Activated naive CD8-positive, alpha-beta T cell treated with anti-CD3 and anti-CD28 coated beads for 36 hours (primary cell): ENCODE measurements around the gene SLC24A4. TPM values are rescaled to one million over a fixed set of nuclear protein-coding genes. Genes with fewer than 3 reads are reported as not detected.

Experiments used
- DNase-seq: peaks from one replicate; pipeline ENCODE4 v3.0.0; 2021
- H3K27ac Mint-ChIP-seq: one replicate; pipeline ENCODE4 v1.8.0; 2022; ENCODE audit warnings: mild to moderate bottlenecking, moderate library complexity, mixed read lengths
- H3K27me3 Mint-ChIP-seq: one replicate; pipeline ENCODE4 v1.8.0; 2022; ENCODE audit warnings: mild to moderate bottlenecking, mixed read lengths
- H3K36me3 Mint-ChIP-seq: one replicate; pipeline ENCODE4 v1.8.0; 2021; ENCODE audit warnings: mild to moderate bottlenecking, mixed read lengths
- H3K4me1 Mint-ChIP-seq: one replicate; pipeline ENCODE4 v1.8.0; 2021; ENCODE audit warnings: mixed read lengths
- H3K4me3 Mint-ChIP-seq: one replicate; pipeline ENCODE4 v1.8.0; 2022; ENCODE audit warnings: mild to moderate bottlenecking, moderate library complexity, mixed read lengths
- H3K9me3 Mint-ChIP-seq: one replicate; pipeline ENCODE4 v1.8.0; 2022; ENCODE audit warnings: mixed read lengths
- total RNA-seq, 2 experiments: library from RNA; stranded (reverse); gene quantifications; one replicate each; pipeline ENCODE4 v1.2.3, GENCODE V29; 2021

Gene SLC24A4
- total RNA-seq, 2 experiments from 2014 or later, result 0.06 to 0.08 TPM

DNA sequence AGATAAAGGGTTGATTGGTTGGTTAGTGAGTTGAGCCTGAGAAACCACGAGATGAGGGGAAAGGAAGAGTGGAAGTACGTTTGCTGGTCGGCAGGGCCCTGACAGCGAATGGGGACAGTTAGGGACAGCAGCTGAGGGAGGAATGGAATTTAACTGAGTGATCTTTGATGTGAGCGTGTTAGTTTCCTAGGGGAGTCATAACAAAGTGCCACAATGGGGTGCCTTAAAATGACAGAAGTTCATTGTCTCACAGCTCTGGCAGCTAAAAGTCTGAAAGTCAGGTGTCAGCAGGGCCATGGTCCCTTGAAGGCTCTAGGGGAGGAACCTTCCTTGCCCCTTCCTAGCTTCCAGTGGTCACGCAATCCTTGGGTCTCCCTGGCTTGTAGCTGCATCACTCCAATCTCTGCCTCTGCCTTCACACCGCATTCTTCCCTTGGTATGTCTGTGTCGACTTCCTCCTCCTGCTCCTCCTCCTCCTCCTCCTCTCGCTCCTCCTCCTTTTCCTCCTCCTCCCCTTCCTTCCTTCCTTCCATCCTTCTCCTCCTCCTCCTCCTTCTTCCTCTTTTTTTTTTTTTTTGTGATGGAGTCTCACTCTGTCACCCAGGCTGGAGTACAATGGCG is 164.7 kb downstream of the SLC24A4 start:
- H3K27ac Mint-ChIP-seq, result no peak overlapping the region
- H3K4me3 Mint-ChIP-seq, result no peak overlapping the region
- no peaks in the 10 kb centered on the region for H3K36me3 Mint-ChIP-seq
- DNase-seq, result no peak
- peaks cover 3% of the 10 kb centered on the region for H3K27me3 Mint-ChIP-seq
- H3K9me3 Mint-ChIP-seq, result no peaks in the 10 kb centered on the region
- peaks cover 3% of the 10 kb centered on the region for H3K4me1 Mint-ChIP-seq

DNA sequence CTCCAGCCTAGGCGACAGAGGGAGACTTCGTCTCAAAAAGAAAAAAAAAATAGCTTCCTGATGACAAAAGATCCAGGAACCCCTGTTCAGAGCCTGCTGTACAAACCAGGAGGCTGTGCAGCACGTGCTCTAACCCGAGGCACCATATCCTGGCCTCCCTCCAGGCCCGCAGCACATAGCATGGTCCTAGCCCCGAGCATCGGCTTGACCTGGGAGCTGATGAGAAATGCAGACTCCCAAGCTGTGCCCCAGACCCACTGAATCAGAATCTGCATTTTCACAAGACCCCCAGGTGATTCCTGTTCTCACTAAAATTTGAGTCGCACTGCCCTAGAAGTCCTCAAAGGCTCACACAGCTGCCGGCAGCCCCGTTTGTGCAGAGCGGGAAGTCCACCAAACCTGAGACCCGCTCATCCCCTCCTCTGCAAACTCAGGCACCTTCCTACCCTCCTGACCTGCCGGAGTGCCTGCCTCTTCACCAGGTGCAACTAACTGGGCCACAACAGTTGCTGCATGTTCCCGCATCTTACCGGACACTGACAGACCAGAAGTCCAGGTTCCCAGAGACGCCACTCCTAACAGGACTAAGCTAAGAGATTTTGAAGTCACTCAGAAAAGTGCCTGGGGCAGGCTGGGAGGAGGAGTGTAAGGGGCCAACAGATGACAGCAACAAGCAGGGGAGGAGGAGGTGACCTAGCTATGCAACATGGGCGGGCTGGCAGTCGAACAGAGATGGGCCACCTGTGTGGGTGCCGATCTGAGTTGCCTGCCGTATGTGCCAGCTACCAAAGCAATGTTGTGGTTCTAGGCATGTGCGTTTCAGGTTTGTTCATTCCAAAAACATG is 166.7 kb downstream of the SLC24A4 start:
- Mint-ChIP-seq H3K4me3 (no peak overlapping the region), H3K9me3 (no peaks in the 10 kb centered on the region), H3K4me1 (peaks cover 5% of the 10 kb centered on the region), H3K36me3 (no peaks in the 10 kb centered on the region), H3K27me3 (peaks cover 3% of the 10 kb centered on the region), H3K27ac (no peak overlapping the region)
- no peak for DNase-seq

DNA sequence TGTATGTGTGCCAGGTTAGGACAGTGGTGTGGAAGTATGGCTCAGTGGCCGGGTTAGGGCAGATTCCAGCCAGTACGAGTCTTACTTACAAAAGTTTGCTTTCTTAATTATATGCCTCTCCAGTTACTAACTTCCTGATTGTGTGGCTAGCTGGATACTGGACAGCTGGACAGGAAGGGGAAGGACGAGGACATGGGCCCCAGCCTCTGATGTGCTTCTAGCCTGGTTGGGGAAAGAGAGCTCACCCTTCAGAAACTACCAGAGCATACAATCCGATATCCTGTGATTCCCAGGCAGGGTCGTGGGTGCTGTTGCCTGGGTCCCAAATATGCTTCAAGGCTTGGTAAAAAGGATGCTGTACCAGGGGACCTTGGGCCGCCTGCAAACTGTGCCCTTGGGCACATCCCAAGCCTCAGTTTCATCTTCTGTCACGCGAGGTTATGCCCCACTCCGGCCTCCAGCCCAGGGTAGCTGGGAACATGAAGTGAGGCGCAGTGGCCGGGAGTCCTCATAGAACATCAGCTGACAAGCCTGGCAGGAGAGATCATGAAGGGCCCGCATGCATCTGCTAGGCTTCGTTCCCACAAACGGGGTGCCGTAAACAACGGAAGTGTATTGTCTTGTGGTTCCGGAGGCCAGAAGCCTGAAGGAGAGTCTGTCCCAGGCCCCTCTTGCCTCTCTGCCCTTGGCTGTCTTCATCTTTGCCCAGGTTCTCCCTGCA is 167.4 kb downstream of the SLC24A4 start:
- Mint-ChIP-seq H3K27ac (no peak overlapping the region), H3K27me3 (peaks cover 3% of the 10 kb centered on the region), H3K36me3 (no peaks in the 10 kb centered on the region), H3K4me1 (peaks cover 8% of the 10 kb centered on the region), H3K9me3 (no peaks in the 10 kb centered on the region), H3K4me3 (no peak overlapping the region)
- no peak for DNase-seq

DNA sequence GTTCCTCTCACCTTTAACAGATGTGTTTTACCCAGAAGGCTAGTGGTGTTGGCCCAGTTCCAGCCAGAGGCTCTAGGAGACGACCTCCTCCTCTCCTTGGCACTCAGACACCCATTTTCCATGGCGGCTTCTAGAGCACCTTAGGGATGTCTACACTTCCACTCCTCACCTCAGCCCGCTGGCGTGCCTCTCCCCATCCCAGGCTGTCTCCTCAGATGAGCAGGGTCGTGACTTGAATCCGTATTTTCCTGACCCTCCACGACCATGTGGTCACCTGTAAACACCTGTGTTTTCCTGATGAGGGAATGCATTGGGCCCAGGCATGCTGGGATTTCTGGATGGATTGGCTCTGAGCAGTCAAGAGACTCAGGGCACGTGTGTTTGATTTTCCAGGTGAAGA is 168.8 kb downstream of the SLC24A4 start:
- Mint-ChIP-seq H3K36me3 (no peaks in the 10 kb centered on the region), H3K9me3 (no peaks in the 10 kb centered on the region), H3K4me1 (peaks cover 7% of the 10 kb centered on the region), H3K27ac (no peak overlapping the region), H3K4me3 (no peak overlapping the region), H3K27me3 (peaks cover 3% of the 10 kb centered on the region)
- DNase-seq, result no peak

DNA sequence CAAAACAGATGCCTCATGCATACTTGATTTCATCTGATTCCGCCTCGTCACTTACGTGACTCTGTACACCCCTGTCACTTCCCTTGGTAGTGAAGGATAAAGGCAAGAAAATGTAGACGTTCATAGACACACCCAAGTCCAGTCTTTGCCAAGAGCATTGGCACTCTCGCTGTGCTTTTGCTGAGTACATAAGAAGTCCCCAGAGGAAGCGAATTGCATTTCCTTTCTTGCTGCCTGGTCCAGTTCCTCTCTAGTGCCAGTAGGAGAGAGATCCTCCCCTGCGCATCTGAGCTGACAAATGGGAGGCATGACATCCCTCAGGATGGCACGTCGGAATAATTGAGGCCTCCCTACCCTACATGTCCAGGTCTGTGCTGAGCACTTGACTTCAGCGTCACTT is 169.3 kb downstream of the SLC24A4 start:
- H3K27me3 Mint-ChIP-seq, result peaks cover 3% of the 10 kb centered on the region
- H3K4me3 Mint-ChIP-seq, result no peak overlapping the region
- H3K4me1 Mint-ChIP-seq, result peaks cover 7% of the 10 kb centered on the region
- no peaks in the 10 kb centered on the region for H3K36me3 Mint-ChIP-seq
- no peaks in the 10 kb centered on the region for H3K9me3 Mint-ChIP-seq
- H3K27ac Mint-ChIP-seq, result no peak overlapping the region
- no peak for DNase-seq

DNA sequence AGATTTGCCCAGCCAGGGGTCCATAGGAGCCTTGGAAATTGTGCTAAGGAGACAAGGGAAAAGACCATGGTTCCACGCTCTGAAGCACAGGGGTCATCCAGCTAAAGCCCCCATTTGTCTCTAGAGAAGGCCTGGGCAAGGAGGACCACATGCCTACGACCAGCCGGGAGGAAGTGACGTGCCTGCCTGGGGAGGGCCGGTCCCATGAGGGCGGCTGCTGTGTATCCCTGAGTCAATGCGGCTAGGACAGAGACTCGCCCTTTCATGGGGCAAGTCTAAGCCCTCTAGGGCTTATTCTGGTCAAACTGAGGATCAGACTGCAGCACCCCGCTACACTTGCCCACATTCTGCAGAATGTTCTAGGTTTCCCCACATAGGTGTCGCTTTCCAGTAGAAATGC is 170.1 kb downstream of the SLC24A4 start:
- H3K36me3 Mint-ChIP-seq, result no peaks in the 10 kb centered on the region
- H3K9me3 Mint-ChIP-seq, result no peaks in the 10 kb centered on the region
- peaks cover under 1% of the 10 kb centered on the region for H3K27me3 Mint-ChIP-seq
- no peak overlapping the region for H3K4me3 Mint-ChIP-seq
- no peak overlapping the region for H3K27ac Mint-ChIP-seq
- no peak for DNase-seq
- H3K4me1 Mint-ChIP-seq, result peaks cover 5% of the 10 kb centered on the region

DNA sequence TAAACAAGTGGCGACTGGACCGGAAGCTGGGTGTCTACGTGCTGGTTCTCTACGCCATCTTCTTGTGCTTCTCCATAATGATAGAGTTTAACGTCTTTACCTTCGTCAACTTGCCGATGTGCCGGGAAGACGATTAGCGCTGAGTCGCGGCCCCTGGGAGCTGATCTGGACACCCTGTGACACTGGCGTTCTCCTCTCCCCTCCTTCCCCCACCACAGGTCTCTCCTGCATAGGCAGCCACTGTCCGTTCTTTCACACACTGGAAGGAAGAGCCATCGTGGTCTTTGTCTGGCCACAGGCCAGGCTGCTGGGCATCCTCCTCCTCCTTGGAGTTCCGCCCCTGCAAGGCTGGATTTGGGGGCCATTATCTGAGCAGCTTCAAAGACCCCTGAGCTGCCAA is 170.5 kb downstream of the SLC24A4 start:
- no peak for DNase-seq
- H3K27me3 Mint-ChIP-seq, result no peaks in the 10 kb centered on the region
- H3K36me3 Mint-ChIP-seq, result no peaks in the 10 kb centered on the region
- H3K4me3 Mint-ChIP-seq, result no peak overlapping the region
- H3K9me3 Mint-ChIP-seq, result no peaks in the 10 kb centered on the region
- no peak overlapping the region for H3K27ac Mint-ChIP-seq
- H3K4me1 Mint-ChIP-seq, result peaks cover 5% of the 10 kb centered on the region

DNA sequence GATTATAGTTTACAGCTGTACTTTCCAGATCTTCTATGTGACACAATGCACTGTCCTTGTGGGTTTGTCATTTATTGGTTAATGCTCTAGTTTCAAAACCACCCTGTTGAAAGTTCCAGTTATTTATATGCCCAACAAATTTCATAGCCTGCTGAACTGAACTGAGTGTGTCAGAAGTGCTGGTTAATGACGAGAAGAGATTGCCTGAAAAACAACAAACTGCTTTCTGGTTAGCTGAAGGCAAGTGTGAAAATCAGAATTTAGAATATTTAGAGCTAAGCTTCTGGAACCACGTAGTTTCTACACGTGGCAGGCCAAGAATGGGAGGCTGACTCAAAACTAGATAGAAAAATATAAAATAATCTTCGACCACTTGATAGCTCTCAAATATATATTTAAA is 171.5 kb downstream of the SLC24A4 start:
- Mint-ChIP-seq H3K9me3 (no peaks in the 10 kb centered on the region), H3K27ac (no peak overlapping the region), H3K27me3 (no peaks in the 10 kb centered on the region), H3K36me3 (no peaks in the 10 kb centered on the region), H3K4me1 (peaks cover 5% of the 10 kb centered on the region), H3K4me3 (no peak overlapping the region)
- DNase-seq, result no peak

DNA sequence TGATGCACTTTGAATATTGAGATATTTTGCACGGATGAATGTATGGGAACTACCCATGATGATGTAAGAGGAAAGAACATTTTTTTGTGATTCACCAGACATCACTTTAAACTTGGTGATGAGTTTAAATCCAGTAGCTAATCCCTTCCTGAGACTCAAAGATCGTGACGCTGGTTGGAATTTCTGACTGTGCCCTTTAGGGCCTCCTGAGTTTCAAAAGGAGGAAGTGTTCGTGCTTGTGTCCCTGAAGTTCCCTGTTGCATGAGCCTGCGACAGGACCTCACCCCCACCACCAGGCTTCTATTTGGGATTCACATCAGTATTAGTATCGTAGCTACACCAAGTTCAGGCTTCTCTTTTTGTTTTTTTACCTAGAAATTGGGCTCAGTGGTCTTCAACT is 172.1 kb downstream of the SLC24A4 start:
- Mint-ChIP-seq H3K36me3 (no peaks in the 10 kb centered on the region), H3K9me3 (no peaks in the 10 kb centered on the region), H3K4me3 (no peak overlapping the region), H3K27me3 (no peaks in the 10 kb centered on the region), H3K4me1 (peaks cover 5% of the 10 kb centered on the region), H3K27ac (no peak overlapping the region)
- DNase-seq, result no peak

DNA sequence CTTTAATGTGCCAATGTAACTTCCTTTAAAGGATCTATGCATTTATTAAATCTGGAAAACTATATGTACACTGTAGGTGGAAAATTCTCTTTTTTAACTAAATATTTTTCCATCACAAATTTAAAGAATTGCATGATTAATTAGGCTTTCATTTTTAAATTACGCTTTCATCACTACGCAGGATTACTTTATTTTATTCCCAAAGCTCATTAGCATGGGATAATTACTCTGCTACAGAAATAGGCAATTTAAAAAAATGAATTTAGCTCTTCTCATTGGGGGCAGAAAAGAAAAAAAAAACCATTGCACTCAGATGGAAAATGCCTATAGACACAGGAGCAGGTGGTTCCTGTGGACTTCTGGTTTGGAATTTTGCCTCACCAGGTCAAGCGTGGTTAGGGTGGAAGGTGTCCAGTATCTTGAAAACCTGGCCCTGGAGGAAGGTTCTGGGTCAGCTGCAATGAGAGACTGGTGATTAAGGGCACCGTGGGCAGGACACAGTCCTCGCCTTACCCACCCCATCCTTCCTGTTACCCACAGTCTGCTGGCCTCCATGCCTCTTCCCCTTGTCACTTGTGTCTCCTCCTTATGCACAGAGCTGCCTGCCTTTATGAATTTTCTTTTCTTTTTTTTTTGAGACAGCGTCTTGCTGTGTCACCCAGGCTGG is 173.4 kb downstream of the SLC24A4 start:
- no peak for DNase-seq
- H3K36me3 Mint-ChIP-seq, result no peaks in the 10 kb centered on the region
- peaks cover 5% of the 10 kb centered on the region for H3K4me1 Mint-ChIP-seq
- no peak overlapping the region for H3K27ac Mint-ChIP-seq
- no peak overlapping the region for H3K4me3 Mint-ChIP-seq
- H3K27me3 Mint-ChIP-seq, result no peaks in the 10 kb centered on the region
- no peaks in the 10 kb centered on the region for H3K9me3 Mint-ChIP-seq

DNA sequence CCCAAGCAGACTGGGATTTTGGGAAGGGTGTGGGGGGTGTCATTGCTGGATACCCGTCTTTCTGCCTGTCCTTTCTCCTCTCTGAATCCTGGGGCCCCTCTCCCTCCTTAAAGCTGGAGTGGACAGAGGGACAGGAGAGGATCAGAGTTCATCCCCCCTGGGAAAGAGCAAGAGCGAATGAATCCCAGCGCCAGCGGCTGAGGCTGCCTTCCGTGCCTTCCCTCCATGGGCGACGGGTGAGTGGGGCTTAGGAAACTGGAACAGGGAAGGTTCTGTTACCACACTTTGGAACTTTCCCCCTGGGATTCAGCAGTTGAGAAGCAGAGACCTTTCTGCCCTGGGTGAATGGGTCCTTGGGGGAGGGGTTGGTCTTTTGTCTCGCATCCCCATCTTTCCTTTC is 174.4 kb downstream of the SLC24A4 start:
- Mint-ChIP-seq H3K36me3 (no peaks in the 10 kb centered on the region), H3K9me3 (no peaks in the 10 kb centered on the region), H3K4me1 (peaks cover 5% of the 10 kb centered on the region), H3K27ac (no peak overlapping the region), H3K27me3 (no peaks in the 10 kb centered on the region), H3K4me3 (no peak overlapping the region)
- no peak for DNase-seq

DNA sequence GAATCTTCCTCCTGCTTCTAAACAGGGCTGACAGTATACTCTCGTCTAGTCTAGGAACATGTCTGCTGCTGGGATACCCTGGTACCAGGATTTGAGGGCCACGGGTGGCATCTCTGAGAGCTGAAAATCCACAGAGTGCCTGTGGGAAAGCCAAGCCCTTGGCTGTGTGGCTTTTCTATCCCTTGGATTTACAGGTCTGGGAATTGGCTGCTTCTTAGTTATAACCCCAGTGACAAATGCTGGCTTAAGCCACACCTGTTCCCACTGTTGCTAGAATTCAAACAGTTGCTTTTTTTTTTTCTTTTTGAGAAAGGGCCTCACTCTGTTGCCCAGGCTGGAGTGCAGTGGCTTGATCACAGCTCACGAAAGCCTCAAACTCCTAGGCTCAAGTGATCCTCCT is 176.3 kb downstream of the SLC24A4 start:
- Mint-ChIP-seq H3K9me3 (no peaks in the 10 kb centered on the region), H3K4me1 (peaks cover 5% of the 10 kb centered on the region), H3K27me3 (no peaks in the 10 kb centered on the region), H3K27ac (no peak overlapping the region), H3K36me3 (no peaks in the 10 kb centered on the region), H3K4me3 (no peak overlapping the region)
- DNase-seq, result no peak

DNA sequence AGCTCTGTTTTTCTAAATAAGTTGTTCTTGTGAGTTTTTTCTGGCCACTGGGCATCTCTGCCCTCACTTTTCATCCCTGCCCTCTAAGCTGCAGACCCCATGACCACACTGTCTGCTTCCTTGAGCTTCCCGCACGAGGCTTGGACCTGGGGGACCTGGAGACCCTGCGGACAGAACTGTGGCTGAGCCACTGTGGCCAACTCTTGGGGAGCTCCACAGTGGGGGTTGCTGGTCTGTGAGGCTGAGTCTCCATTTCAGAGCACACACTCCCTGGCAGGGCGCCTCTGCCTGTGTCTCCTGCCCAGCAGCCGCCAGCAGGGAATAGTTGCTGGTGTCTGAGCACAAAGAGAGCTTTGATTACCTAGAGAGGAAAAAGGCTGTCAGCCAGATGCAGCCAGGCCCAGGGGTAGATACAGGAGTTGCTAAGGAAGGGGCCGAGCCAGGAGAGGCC is 177.6 kb downstream of the SLC24A4 start:
- Mint-ChIP-seq H3K9me3 (no peaks in the 10 kb centered on the region), H3K36me3 (no peaks in the 10 kb centered on the region), H3K4me3 (no peak overlapping the region), H3K27ac (no peak overlapping the region), H3K4me1 (no peaks in the 10 kb centered on the region), H3K27me3 (no peaks in the 10 kb centered on the region)
- no peak for DNase-seq

DNA sequence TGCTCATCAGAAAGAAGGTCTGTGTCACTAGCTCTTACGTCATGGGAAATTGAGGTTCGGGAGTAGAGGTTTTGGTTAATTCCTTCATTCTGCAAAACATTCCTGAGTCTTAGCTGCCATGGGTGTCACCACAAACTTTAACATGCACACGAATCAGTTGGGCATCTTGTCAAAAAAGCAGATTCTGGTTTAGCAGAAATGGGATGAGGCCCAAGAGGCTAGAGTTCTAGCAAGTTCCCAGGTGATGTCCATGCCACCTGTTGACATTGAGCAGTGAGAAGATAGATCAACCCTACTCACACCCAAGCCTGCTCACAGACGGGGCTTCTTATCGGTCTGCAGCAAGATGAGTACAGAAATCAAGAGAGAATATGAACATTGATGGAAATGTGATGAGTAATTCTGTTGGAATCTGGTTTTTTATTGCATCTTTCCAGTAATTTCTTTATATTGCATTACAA is 179.0 kb downstream of the SLC24A4 start:
- Mint-ChIP-seq H3K27me3 (no peaks in the 10 kb centered on the region), H3K27ac (no peak overlapping the region), H3K9me3 (no peaks in the 10 kb centered on the region), H3K4me1 (peaks cover 4% of the 10 kb centered on the region), H3K4me3 (no peak overlapping the region), H3K36me3 (no peaks in the 10 kb centered on the region)
- no peak for DNase-seq
